ENCODE results near the gene POLR2B.
"Not testable (repeated sequence)": the region's sequence is repeated elsewhere in the genome, so short reads cannot be mapped to it uniquely, and the experiment has no call there.

POLR2B gene

DNA sequence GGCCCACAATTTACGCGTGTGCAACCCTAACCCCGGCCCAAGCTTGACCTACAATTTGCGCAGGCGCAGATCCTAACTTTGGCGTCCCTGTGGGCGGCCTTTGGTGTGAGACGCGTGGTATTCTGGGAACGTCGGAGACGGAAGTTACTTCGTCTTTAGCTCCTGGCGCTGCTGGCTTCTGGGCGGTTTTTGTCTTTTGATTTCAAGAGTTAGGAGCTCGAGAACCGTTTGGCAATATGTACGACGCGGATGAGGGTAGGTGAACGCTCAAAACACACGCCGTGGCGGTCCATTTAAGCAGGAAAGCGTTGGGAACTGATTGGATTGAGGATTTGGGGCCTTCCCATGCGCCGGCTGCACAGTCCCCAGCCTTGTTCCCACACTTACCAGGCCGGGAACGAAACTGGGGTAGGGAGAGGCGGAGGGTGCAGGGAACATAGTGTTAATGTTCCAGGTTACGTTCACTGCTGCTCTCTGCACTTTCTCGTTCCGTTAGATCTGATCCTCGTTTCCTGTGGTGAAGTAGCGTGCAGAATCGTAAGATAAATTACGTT lies at the start of gene POLR2B:
Gene POLR2B (plus strand): TSS at position 147 of the 554 bp plus-strand sequence. CDS start 90 bp downstream, at position 237.
- Histone ChIP-seq H3K27me3 (ENCODE audit: insufficient read depth, poor library complexity, severe bottlenecking) (no peaks in the 10 kb centered on the region), H3K4me1 (ENCODE audit: insufficient read depth, poor library complexity, severe bottlenecking) (peaks cover 12% of the 10 kb centered on the region), H3K9me3 (ENCODE audit: severe bottlenecking) (no peaks in the 10 kb centered on the region), H3K36me3 (ENCODE audit: low read depth) (peaks cover 22% of the 10 kb centered on the region), H3K27ac (ENCODE audit: poor library complexity, severe bottlenecking) (peak within 1 kb of the TSS; percentile 81), H3K4me3 (ENCODE audit: severe bottlenecking) (peak within 1 kb of the TSS; percentile 62)
- TF ChIP-seq CTCF (IDR thresholded peaks at IDR 0.05; ENCODE audit: poor library complexity, severe bottlenecking), result no peak
- DNase-seq (ENCODE audit: low spot score) (peak; percentile 93), ATAC-seq (ENCODE audit: low read depth) (peak; percentile 63)

DNA sequence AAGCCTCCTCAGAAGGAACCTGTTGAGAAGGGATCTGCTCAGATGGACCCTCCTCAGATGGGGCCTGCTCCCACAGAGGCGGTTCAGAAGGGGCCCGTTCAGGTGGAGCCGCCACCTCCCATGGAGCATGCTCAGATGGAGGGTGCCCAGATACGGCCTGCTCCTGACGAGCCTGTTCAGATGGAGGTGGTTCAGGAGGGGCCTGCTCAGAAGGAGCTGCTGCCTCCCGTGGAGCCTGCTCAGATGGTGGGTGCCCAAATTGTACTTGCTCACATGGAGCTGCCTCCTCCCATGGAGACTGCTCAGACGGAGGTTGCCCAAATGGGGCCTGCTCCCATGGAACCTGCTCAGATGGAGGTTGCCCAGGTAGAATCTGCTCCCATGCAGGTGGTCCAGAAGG lies 48.1 kb upstream of the POLR2B start:
- H3K36me3 ChIP-seq (ENCODE audit: low read depth), result peaks cover 59% of the 10 kb centered on the region
- ATAC-seq (ENCODE audit: low read depth), result no peak
- no peaks in the 10 kb centered on the region for H3K27me3 ChIP-seq (ENCODE audit: insufficient read depth, poor library complexity, severe bottlenecking)

DNA sequence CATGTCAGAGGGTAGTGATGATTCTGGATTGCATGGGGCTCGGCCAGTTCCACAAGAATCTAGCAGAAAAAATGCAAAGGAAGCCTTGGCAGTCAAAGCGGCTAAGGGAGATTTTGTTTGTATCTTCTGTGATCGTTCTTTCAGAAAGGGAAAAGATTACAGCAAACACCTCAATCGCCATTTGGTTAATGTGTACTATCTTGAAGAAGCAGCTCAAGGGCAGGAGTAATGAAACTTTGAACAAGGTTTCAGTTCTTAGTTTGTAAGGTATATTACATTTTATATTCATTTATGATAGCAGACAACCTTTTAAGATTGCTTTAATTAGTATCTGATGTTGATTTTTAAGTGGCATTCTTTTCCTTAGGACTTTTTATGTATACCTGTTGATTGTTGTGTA lies 46.8 kb upstream of the POLR2B start:
- Histone ChIP-seq H3K27ac (ENCODE audit: poor library complexity, severe bottlenecking) (no peak overlapping the region), H3K27me3 (ENCODE audit: insufficient read depth, poor library complexity, severe bottlenecking) (no peaks in the 10 kb centered on the region), H3K4me1 (ENCODE audit: insufficient read depth, poor library complexity, severe bottlenecking) (peaks cover 8% of the 10 kb centered on the region), H3K4me3 (ENCODE audit: severe bottlenecking) (no peak overlapping the region), H3K36me3 (ENCODE audit: low read depth) (peaks cover 50% of the 10 kb centered on the region), H3K9me3 (ENCODE audit: severe bottlenecking) (no peaks in the 10 kb centered on the region)
- ATAC-seq (ENCODE audit: low read depth) (no peak), DNase-seq (ENCODE audit: low spot score) (no peak)
- TF ChIP-seq CTCF (IDR thresholded peaks at IDR 0.05; ENCODE audit: poor library complexity, severe bottlenecking), result no peak

More for the DNA sequence above, 48.1 kb upstream of the POLR2B start:
- Histone ChIP-seq H3K9me3 (ENCODE audit: severe bottlenecking) (no peaks in the 10 kb centered on the region), H3K27ac (ENCODE audit: poor library complexity, severe bottlenecking) (no peak overlapping the region), H3K4me3 (ENCODE audit: severe bottlenecking) (no peak overlapping the region), H3K4me1 (ENCODE audit: insufficient read depth, poor library complexity, severe bottlenecking) (peaks cover 7% of the 10 kb centered on the region)
- no peak for DNase-seq (ENCODE audit: low spot score)
- TF ChIP-seq CTCF (IDR thresholded peaks at IDR 0.05; ENCODE audit: poor library complexity, severe bottlenecking), result no peak

- Histone ChIP-seq H3K9me3 (ENCODE audit: severe bottlenecking) (no peaks in the 10 kb centered on the region), H3K27ac (ENCODE audit: poor library complexity, severe bottlenecking) (peak overlapping the region; percentile 64), H3K36me3 (ENCODE audit: low read depth) (peaks cover 32% of the 10 kb centered on the region), H3K27me3 (ENCODE audit: insufficient read depth, poor library complexity, severe bottlenecking) (no peaks in the 10 kb centered on the region), H3K4me1 (ENCODE audit: insufficient read depth, poor library complexity, severe bottlenecking) (peaks cover 15% of the 10 kb centered on the region), H3K4me3 (ENCODE audit: severe bottlenecking) (no peak overlapping the region)
- ATAC-seq (ENCODE audit: low read depth), result peak; percentile 99
- DNase-seq (ENCODE audit: low spot score), result peak; percentile 77
- no peak for TF ChIP-seq CTCF (IDR thresholded peaks at IDR 0.05; ENCODE audit: poor library complexity, severe bottlenecking)
Observed at GRCh38 chr4:56937262-56937661, 41.4 kb upstream of the POLR2B start.

DNA sequence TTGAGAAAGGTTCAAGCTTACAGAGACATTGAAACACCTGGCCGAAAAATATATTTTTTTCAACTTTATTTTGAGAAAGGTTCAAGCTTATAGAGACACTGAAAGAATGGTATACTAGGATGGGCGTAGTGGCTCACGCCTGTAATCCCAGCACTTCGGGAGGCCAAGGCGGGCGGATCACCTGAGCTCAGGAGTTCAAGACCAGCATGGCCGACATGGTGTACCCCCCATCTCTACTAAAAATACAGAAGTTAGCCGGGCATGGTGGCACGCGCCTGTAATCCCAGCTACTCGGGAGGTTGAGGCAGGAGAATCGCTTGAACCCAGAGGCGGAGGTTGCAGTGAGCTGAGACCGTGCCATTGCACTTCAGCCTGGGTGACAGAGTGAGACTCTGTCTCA lies 38.9 kb upstream of the POLR2B start:
- H3K4me1 ChIP-seq (ENCODE audit: insufficient read depth, poor library complexity, severe bottlenecking); ATAC-seq (ENCODE audit: low read depth); H3K9me3 ChIP-seq (ENCODE audit: severe bottlenecking); H3K27me3 ChIP-seq (ENCODE audit: insufficient read depth, poor library complexity, severe bottlenecking); H3K4me3 ChIP-seq (ENCODE audit: severe bottlenecking); DNase-seq (ENCODE audit: low spot score); H3K27ac ChIP-seq (ENCODE audit: poor library complexity, severe bottlenecking): not testable (repeated sequence)
- peaks cover 13% of the 10 kb centered on the region; the same call in 1 of the 2 replicates for H3K36me3 ChIP-seq (ENCODE audit: low read depth)
